GM19023 (cell line): ENCODE measurements around the gene R3HDM2.

Experiments used
- ATAC-seq: cut with Tn5 transposase; IDR thresholded peaks from one replicate; pipeline ENCODE4 v1.9.1; 2021; ENCODE audit warnings: mild to moderate bottlenecking, moderate library complexity; ENCODE audit not compliant: unreplicated experiment

R3HDM2 gene

GRCh38 chr12:57242691-57243454, 188.0 kb downstream of the R3HDM2 start:
- ATAC-seq = no peak

- no peak for ATAC-seq
Observed at GRCh38 chr12:57242329-57242690, 188.5 kb downstream of the R3HDM2 start.

GRCh38 chr12:57241402-57242310, 189.2 kb downstream of the R3HDM2 start:
- ATAC-seq = no peak

GRCh38 chr12:57240926-57241401, 189.9 kb downstream of the R3HDM2 start:
- no peak for ATAC-seq

- no peak for ATAC-seq
Observed at GRCh38 chr12:57240066-57240921, 190.5 kb downstream of the R3HDM2 start.

- ATAC-seq = no peak
Observed at GRCh38 chr12:57239587-57240065, 191.2 kb downstream of the R3HDM2 start.

- ATAC-seq = peak; percentile 52
Observed at GRCh38 chr12:57238854-57239554, 191.8 kb downstream of the R3HDM2 start.

GRCh38 chr12:57237932-57238853, 192.7 kb downstream of the R3HDM2 start:
- ATAC-seq = no peak

- ATAC-seq = no peak
Observed at GRCh38 chr12:57237596-57237931, 193.3 kb downstream of the R3HDM2 start.

GRCh38 chr12:57236925-57237595, 193.8 kb downstream of the R3HDM2 start:
- ATAC-seq = no peak

GRCh38 chr12:57236201-57236924, 194.5 kb downstream of the R3HDM2 start:
- ATAC-seq = no peak

- no peak for ATAC-seq
Observed at GRCh38 chr12:57235728-57236131, 195.1 kb downstream of the R3HDM2 start.

GRCh38 chr12:57235017-57235727, 195.7 kb downstream of the R3HDM2 start:
- no peak for ATAC-seq

- ATAC-seq = no peak
Observed at GRCh38 chr12:57234571-57235016, 196.2 kb downstream of the R3HDM2 start.

GRCh38 chr12:57234233-57234570, 196.6 kb downstream of the R3HDM2 start:
- no peak for ATAC-seq

GRCh38 chr12:57233357-57234232, 197.2 kb downstream of the R3HDM2 start:
- ATAC-seq = no peak
